CD4-positive, CD25-positive, alpha-beta regulatory T cell (primary cell): ENCODE measurements around the gene ERGIC1. TPM values are rescaled to one million over a fixed set of nuclear protein-coding genes. Genes with fewer than 3 reads are reported as not detected.

Experiments used
- ATAC-seq, 2 donors: fragments of 150-1000 bp; cut with Tn5 transposase; one replicate each; pipeline ENCODE4 v1.10.0; 2021; ENCODE audit warnings: low read depth in 2 of 2, moderate number of reproducible peaks in 2 of 2, moderate library complexity in 1 of 2
- DNase-seq, 3 donors: peaks; one replicate each; pipeline versions ENCODE4 v3.0.0 to v3.0.0-alpha.2; 2012 to 2022; ENCODE audit warnings: mixed read lengths in 1 of 3
- H3K27ac ChIP-seq: one replicate; pipeline ENCODE4 v1.7.0; 2013; ENCODE audit warnings: mild to moderate bottlenecking, low read length; ENCODE audit not compliant: insufficient read depth, poor library complexity, severe bottlenecking
- H3K27me3 ChIP-seq: one replicate; pipeline ENCODE4 v1.7.0; 2013; ENCODE audit warnings: low read length; ENCODE audit not compliant: control insufficient read depth, insufficient read depth
- H3K36me3 ChIP-seq: one replicate; pipeline ENCODE4 v1.7.0; 2013; ENCODE audit warnings: mild to moderate bottlenecking, low read length, moderate library complexity; ENCODE audit not compliant: control insufficient read depth, insufficient read depth
- H3K4me1 ChIP-seq: 2 replicates; pipeline ENCODE4 v1.7.0; 2013; ENCODE audit warnings: mild to moderate bottlenecking, low read length; ENCODE audit not compliant: insufficient read depth, control insufficient read depth, poor library complexity, severe bottlenecking
- H3K4me3 ChIP-seq: one replicate; pipeline ENCODE4 v1.7.0; 2013; ENCODE audit warnings: low read depth, mild to moderate bottlenecking, low read length, moderate library complexity
- H3K9me3 ChIP-seq, 2 experiments: 1 replicate in 1 of 2; 2 replicates in 1 of 2; pipeline ENCODE4 v1.7.0; 2013; ENCODE audit warnings: low read length in 2 of 2, mild to moderate bottlenecking in 1 of 2, moderate library complexity in 1 of 2; ENCODE audit not compliant: control insufficient read depth in 2 of 2
- H3K27ac Mint-ChIP-seq, 3 donors: one replicate each; pipeline ENCODE4 v1.8.0; 2020 to 2022; ENCODE audit warnings: mild to moderate bottlenecking in 3 of 3, mixed read lengths in 3 of 3, moderate library complexity in 2 of 3
- H3K27me3 Mint-ChIP-seq: one replicate; pipeline ENCODE4 v1.8.0; 2022; ENCODE audit warnings: mild to moderate bottlenecking, mixed read lengths
- H3K36me3 Mint-ChIP-seq: one replicate; pipeline ENCODE4 v1.8.0; 2020; ENCODE audit warnings: mixed read lengths
- H3K4me1 Mint-ChIP-seq, 4 donors: one replicate each; pipeline ENCODE4 v1.8.0; 2020 to 2022; ENCODE audit warnings: mixed read lengths in 4 of 4, mild to moderate bottlenecking in 1 of 4
- H3K4me3 Mint-ChIP-seq, 4 donors: one replicate each; pipeline ENCODE4 v1.8.0; 2020 to 2022; ENCODE audit warnings: mild to moderate bottlenecking in 4 of 4, mixed read lengths in 4 of 4, moderate library complexity in 3 of 4
- H3K9me3 Mint-ChIP-seq, 7 donors: one replicate each; pipeline ENCODE4 v1.8.0; 2020 to 2022; ENCODE audit warnings: mixed read lengths in 7 of 7, mild to moderate bottlenecking in 3 of 7, moderate library complexity in 2 of 7
- polyA plus RNA-seq, 4 donors: library from polyadenylated mRNA; unstranded; fragments of 300-500 nt; fragmentation: Illumina TruSeq; gene quantifications; one replicate each; pipeline ENCODE4 v1.2.3, GENCODE V29; 2021
- total RNA-seq: library from RNA; stranded (reverse); gene quantifications from one replicate; pipeline ENCODE4 v1.2.3, GENCODE V29; 2022

Gene ERGIC1
- total and polyA plus RNA-seq, 5 donors from 2014 or later = 15.7 to 58.4 (median 19.9) TPM

DNA sequence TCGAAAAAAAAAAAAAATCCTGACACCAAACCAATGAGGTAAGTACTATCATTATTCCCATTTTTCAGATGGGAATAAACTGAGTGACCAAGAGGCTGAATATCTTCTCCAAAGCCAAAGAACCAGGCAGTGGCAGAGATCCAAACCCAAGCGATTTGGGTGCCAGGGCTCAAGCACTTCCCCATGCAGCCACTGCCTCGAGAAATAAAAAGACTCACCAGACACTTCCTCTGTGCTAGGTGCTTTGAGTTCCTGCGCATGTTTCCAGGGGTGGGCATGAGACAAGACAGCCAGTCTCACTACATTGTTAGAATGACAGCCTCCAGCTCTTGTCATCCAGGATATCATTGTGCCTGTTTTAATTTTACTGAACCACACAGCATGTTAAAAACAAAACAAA is 122.9 kb downstream of the ERGIC1 start:
- Histone ChIP-seq H3K4me1 (peaks cover 18% of the 10 kb centered on the region), H3K27ac (no peak overlapping the region), H3K4me3 (no peak overlapping the region), H3K9me3 (no peaks in the 10 kb centered on the region), H3K27me3 (no peaks in the 10 kb centered on the region), H3K36me3 (no peaks in the 10 kb centered on the region)
- DNase-seq (peak in 1 of 3 donors; percentile 4), ATAC-seq (no peak)
- no peak overlapping the region for H3K27ac Mint-ChIP-seq
- peaks cover 4 to 28% (median 21%) of the 10 kb centered on the region in 4 donors for H3K4me1 Mint-ChIP-seq
- H3K27me3 Mint-ChIP-seq = peaks cover 11% of the 10 kb centered on the region
- H3K36me3 Mint-ChIP-seq = peaks cover 5% of the 10 kb centered on the region
- H3K9me3 Mint-ChIP-seq = no peaks in the 10 kb centered on the region
- peak overlapping the region in 2 of 4 donors; percentile 74 to 99 for H3K4me3 Mint-ChIP-seq

DNA sequence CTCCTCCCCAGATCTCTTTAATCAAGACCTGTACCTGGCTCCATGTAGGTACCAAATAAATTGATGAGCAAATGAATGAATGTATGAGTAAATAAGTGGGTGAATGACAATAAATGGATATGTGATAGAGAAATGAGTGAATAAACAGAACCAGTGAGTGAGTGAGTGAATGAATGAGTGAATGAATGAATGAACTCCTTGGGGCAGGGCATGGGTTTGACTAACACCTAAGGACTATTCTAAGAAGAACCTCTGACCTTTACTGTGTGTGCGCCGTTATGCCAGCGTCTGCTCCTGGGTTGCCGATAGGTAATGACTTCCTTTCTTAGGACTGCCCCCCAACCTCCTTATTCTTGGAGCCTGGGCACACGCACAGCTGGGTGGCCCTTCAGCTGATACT is 123.4 kb downstream of the ERGIC1 start:
- Mint-ChIP-seq H3K4me3 (peak overlapping the region; percentile 26 to 99 (median 90)), H3K27ac (peak overlapping the region in 1 of 3 donors; percentile 1), H3K36me3 (peaks cover 6% of the 10 kb centered on the region), H3K4me1 (peaks cover 4 to 28% (median 21%) of the 10 kb centered on the region in 4 donors), H3K9me3 (no peaks in the 10 kb centered on the region), H3K27me3 (peaks cover 7% of the 10 kb centered on the region)
- no peaks in the 10 kb centered on the region for H3K9me3 ChIP-seq
- no peak overlapping the region for H3K4me3 ChIP-seq
- H3K36me3 ChIP-seq = no peaks in the 10 kb centered on the region
- peaks cover 18% of the 10 kb centered on the region for H3K4me1 ChIP-seq
- DNase-seq (no peak), ATAC-seq (no peak)
- H3K27ac ChIP-seq = no peak overlapping the region
- no peaks in the 10 kb centered on the region for H3K27me3 ChIP-seq

DNA sequence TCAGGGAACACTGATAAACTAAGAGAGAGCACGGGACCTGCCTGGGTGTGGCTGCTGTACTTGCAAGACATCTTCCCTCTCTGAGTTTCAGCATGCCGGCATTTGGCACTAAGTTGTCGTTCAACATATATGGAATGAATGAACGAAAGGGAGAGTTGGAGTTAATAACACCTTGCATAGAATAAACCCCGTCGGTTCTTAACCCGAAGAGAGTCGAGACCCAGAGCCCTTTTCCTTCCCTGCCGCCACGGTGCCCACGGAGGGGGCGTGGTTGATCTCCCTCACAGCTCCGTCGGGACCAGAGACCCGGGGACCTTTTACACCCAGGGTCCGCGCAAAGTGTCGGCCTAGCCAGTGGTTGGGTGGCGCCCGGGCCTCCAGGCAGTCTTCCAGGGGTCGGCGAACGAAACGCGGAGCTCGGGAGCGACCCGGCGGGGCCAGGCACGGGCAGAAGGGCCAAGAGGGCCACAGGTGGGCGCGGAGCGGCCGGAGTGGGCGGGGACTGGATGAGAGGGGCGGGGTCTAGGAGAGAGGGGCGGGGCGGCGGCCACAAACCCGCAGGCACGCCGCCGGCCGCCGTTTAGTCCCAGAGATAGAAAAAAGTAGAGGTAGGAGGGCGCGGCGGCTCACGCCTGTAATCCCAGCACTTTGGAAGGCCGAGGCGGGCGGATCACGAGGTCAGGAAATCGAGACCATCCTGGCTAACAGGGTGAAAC is 124.4 kb downstream of the ERGIC1 start:
- Mint-ChIP-seq H3K27me3 (peaks cover 7% of the 10 kb centered on the region), H3K4me1 (peaks cover 4 to 28% (median 21%) of the 10 kb centered on the region in 4 donors), H3K36me3 (peaks cover 8% of the 10 kb centered on the region), H3K9me3 (no peaks in the 10 kb centered on the region), H3K27ac (peak overlapping the region; percentile 97 to 98 (median 97)), H3K4me3 (peak overlapping the region; percentile 93 to 99 (median 98))
- peaks cover 18% of the 10 kb centered on the region for H3K4me1 ChIP-seq
- H3K27me3 ChIP-seq = no peaks in the 10 kb centered on the region
- ATAC-seq (peak; percentile 64 to 65), DNase-seq (peak; percentile 27 to 73 (median 55))
- no peaks in the 10 kb centered on the region for H3K9me3 ChIP-seq
- no peaks in the 10 kb centered on the region for H3K36me3 ChIP-seq
- H3K4me3 ChIP-seq = peak overlapping the region; percentile 66
- H3K27ac ChIP-seq = peak overlapping the region; percentile 80

DNA sequence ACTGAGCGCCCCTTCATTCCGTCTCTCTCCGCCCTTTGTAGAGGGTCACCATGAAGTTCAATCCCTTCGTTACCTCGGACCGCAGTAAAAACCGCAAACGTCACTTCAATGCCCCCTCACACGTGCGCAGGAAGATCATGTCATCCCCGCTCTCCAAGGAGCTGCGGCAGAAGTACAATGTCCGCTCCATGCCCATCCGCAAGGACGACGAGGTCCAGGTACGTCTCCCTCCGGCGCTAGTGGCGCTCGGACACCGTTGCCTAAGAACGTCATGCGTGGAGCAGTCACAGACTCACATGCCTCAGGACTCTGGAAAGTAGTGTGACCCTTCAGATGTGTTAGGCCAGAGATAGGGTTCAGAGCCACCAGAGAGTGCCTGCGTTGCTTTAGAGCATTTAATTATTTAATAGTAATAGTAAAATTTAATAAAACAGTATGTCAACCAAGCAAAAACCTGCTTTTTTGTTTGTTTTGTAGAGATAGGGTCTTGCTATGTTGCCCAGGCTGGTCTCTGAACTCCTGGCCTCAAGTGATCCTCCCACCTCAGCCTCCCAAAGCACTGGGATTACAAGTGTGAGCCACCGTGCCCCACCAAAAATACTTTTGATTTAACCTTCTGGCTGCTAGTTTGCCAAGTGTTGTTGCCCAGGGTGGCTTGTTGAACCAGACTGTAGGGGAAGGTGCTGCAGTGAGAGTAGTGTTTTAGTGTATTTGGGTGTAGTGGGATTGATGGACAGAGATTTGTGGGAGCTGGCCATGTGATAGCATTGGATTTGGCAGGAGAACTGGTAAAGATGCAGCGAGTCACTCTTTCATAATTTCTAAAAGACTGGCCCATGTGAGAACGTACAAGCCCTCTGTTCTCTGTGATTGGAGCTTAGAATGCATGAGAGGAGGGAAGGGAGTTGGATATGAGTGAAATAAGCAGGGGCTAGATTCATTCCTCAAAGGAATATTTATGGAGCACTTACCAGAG is 126.1 kb downstream of the ERGIC1 start:
- DNase-seq (no peak), ATAC-seq (no peak)
- Histone ChIP-seq H3K4me1 (peaks cover 18% of the 10 kb centered on the region), H3K9me3 (no peaks in the 10 kb centered on the region), H3K36me3 (peaks cover 2% of the 10 kb centered on the region), H3K27me3 (no peaks in the 10 kb centered on the region), H3K27ac (peak overlapping the region; percentile 80), H3K4me3 (peak overlapping the region; percentile 91)
- Mint-ChIP-seq H3K9me3 (no peaks in the 10 kb centered on the region), H3K27me3 (peaks cover 7% of the 10 kb centered on the region), H3K4me1 (peaks cover 4 to 28% (median 18%) of the 10 kb centered on the region in 4 donors), H3K27ac (peak overlapping the region; percentile 97 to 98 (median 97)), H3K4me3 (peak overlapping the region; percentile 93 to 99 (median 98)), H3K36me3 (peaks cover 13% of the 10 kb centered on the region)

DNA sequence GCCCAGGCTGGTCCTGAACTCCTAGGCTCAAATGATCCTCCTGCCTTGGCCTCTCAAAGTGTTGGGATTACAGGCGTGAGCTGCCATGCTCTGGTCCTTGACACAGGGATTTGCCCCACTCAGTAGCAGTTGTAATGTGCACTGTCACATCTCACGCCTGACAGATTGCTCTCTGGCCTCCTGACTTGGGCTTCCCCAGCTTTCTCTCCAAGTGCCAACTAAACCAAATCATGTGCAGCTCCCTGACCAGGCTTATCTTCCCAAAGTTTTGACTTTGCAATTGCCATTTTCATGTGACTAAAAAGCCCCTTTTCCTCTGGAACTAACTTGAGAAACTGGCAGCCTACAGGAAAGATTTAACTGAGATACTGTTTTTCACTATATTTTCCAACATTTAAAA is 135.9 kb downstream of the ERGIC1 start:
- H3K27ac ChIP-seq = no peak overlapping the region
- no peak overlapping the region for H3K27ac Mint-ChIP-seq
- ATAC-seq = no peak

DNA sequence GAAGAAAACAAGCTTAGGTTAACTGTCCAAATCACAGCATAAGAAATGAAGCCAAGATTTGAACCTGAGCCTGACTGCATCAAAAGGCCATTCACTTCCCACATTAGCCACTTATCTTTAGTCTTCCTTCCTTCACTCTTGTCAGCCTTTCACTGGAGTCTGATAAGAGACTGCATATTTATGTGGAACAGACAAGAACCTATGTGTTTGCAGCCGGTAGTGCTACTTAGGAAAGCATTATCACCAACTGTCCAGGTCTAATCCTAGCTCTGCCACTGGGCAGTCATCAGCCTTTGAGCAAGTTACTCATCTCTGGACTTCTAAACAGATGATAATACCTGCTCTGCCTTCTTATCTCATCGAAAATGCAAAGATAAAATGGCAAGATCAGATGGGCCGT is 137.4 kb downstream of the ERGIC1 start:
- Histone ChIP-seq H3K27me3 (no peaks in the 10 kb centered on the region), H3K4me1 (no peaks in the 10 kb centered on the region), H3K36me3 (peaks cover 14% of the 10 kb centered on the region), H3K27ac (no peak overlapping the region), H3K4me3 (no peak overlapping the region), H3K9me3 (no peaks in the 10 kb centered on the region)
- no peak overlapping the region for H3K27ac Mint-ChIP-seq
- ATAC-seq (no peak), DNase-seq (no peak)
- H3K36me3 Mint-ChIP-seq = peaks cover 14% of the 10 kb centered on the region
- no peaks in the 10 kb centered on the region for H3K9me3 Mint-ChIP-seq
- no peak overlapping the region for H3K4me3 Mint-ChIP-seq
- H3K27me3 Mint-ChIP-seq = no peaks in the 10 kb centered on the region
- H3K4me1 Mint-ChIP-seq = no peaks in the 10 kb centered on the region

More for the DNA sequence above, 135.9 kb downstream of the ERGIC1 start:
- no peaks in the 10 kb centered on the region for H3K9me3 ChIP-seq
- no peak overlapping the region for H3K4me3 ChIP-seq
- DNase-seq = no peak
- Mint-ChIP-seq H3K4me1 (peaks cover 0 to 5% (median 1%) of the 10 kb centered on the region in 4 donors), H3K9me3 (peaks cover 0 to 2% (median 0%) of the 10 kb centered on the region in 7 donors), H3K27me3 (no peaks in the 10 kb centered on the region), H3K4me3 (no peak overlapping the region), H3K36me3 (peaks cover 21% of the 10 kb centered on the region)
- H3K27me3 ChIP-seq = no peaks in the 10 kb centered on the region
- H3K36me3 ChIP-seq = peaks cover 19% of the 10 kb centered on the region
- H3K4me1 ChIP-seq = no peaks in the 10 kb centered on the region

DNA sequence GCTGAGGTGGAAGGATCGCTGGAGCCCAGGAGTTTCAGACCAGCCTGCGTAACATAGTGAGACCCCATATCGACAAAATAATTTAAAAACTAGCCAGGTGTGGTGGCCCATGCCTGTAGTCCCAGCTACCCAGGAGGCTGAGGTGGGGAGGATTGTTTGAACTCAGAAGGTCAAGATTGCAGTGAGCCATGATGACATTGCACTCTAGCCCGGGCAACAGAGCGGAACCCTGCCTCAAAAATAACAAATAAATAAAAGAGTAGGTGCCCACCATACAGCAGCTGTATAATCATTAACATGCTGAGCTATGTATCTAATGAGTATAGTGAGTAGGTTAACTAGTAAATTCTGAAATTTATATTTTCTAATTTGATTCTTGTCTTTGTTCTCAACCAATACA is 138.5 kb downstream of the ERGIC1 start:
- Histone ChIP-seq H3K4me1 (no peaks in the 10 kb centered on the region), H3K36me3 (peaks cover 14% of the 10 kb centered on the region), H3K27me3 (no peaks in the 10 kb centered on the region), H3K9me3 (no peaks in the 10 kb centered on the region), H3K27ac (no peak overlapping the region), H3K4me3 (no peak overlapping the region)
- Mint-ChIP-seq H3K4me3 (no peak overlapping the region), H3K4me1 (no peaks in the 10 kb centered on the region), H3K27me3 (no peaks in the 10 kb centered on the region), H3K36me3 (peaks cover 14% of the 10 kb centered on the region), H3K9me3 (no peaks in the 10 kb centered on the region), H3K27ac (no peak overlapping the region)
- ATAC-seq = no peak
- no peak for DNase-seq
